K562 (cell line): Measurements from ENCODE around the gene RBP7. TPM values are rescaled to one million over a fixed set of nuclear protein-coding genes. Genes with fewer than 3 reads are reported as not detected.

Experiments used
- ATAC-seq: fragments of 200-7000 bp; cut with Tn5 transposase; 3 replicates; pipeline ENCODE4 v1.9.1; 2020; ENCODE audit warnings: moderate library complexity
- BruUV-seq: library from RNA; stranded (reverse); fragments of 400-500 nt; replicated peaks from 2 replicates; lab custom pipeline; 2021; lab: Mats Ljungman, UMichigan
- CTCF ChIA-PET: fragments of 300-600 bp; formaldehyde crosslinking; extraction: SDS; loops from one replicate; lab custom pipeline; 2021; ENCODE audit warnings: low intra/inter-chr PET ratio; lab: Yijun Ruan, JAX
- POLR2A ChIA-PET: fragments of 300-600, 350-650 bp; sonication (Branson Sonifier 250); formaldehyde crosslinking; extraction: SDS; loops from one replicate; lab custom pipeline; 2021; ENCODE audit warnings: antibody characterized with exemption, inconsistent platforms; lab: Yijun Ruan, JAX
- DNase-seq, 4 experiments: peaks; one replicate each; pipeline versions ENCODE4 v3.0.0 to v3.0.0-alpha.2; 2011 to 2018; ENCODE audit warnings: low spot score in 3 of 4, mixed read lengths in 3 of 4; ENCODE audit errors: extremely low read depth in 1 of 4
- FAIRE-seq: peaks from 2 replicates; lab custom pipeline; 2011; peaks lifted over from hg19 to GRCh38; lab: Jason Lieb, UNC
- H2AFZ ChIP-seq: 2 replicates; pipeline ENCODE4 v1.6.0; 2011; ENCODE audit warnings: low read depth, low read length, control low read depth, inconsistent platforms
- H3K27ac ChIP-seq: fragments of 200-600 bp; 3 replicates; pipeline ENCODE4 v1.8.0; 2011; ENCODE audit warnings: low read depth, mild to moderate bottlenecking, control low read depth, inconsistent platforms, low read length, moderate library complexity, mixed read lengths; ENCODE audit errors: extremely low read depth
- H3K27me3 ChIP-seq, 2 experiments: fragments of 300-600 bp in 1 of 2; 2 replicates in 1 of 2; 3 replicates in 1 of 2; pipeline versions ENCODE4 v1.6.0 to v1.8.0; 2011; ENCODE audit warnings: inconsistent platforms in 2 of 2, low read length in 2 of 2, mild to moderate bottlenecking in 1 of 2, mixed read lengths in 1 of 2, moderate library complexity in 1 of 2; ENCODE audit not compliant: control insufficient read depth in 2 of 2, insufficient read depth in 2 of 2
- H3K36me3 ChIP-seq: fragments of 300-600 bp; 3 replicates; pipeline ENCODE4 v1.8.0; 2011; ENCODE audit warnings: mild to moderate bottlenecking, low read length, inconsistent platforms; ENCODE audit not compliant: control insufficient read depth, insufficient read depth
- H3K4me1 ChIP-seq, 2 experiments: fragments of 200-600 bp in 1 of 2; replicated peaks in 1 of 2; 2 replicates in 1 of 2; 3 replicates in 1 of 2; pipeline versions ENCODE4 v1.5.1 to v1.8.0; 2011; ENCODE audit warnings: inconsistent platforms in 2 of 2, low read length in 2 of 2, mild to moderate bottlenecking in 1 of 2, mixed read lengths in 1 of 2, moderate library complexity in 1 of 2; ENCODE audit not compliant: control insufficient read depth in 2 of 2, insufficient read depth in 2 of 2
- H3K4me2 ChIP-seq: 2 replicates; pipeline ENCODE4 v1.6.1; 2011; ENCODE audit warnings: low read length, control low read depth, inconsistent platforms, mixed read lengths; ENCODE audit not compliant: insufficient read depth
- H3K4me3 ChIP-seq: fragments of 200-600 bp; sonication (generic), shearing (Covaris generic); 2 replicates; pipeline ENCODE4 v1.5.1; 2016; ENCODE audit warnings: control low read depth, inconsistent platforms
- H3K79me2 ChIP-seq: fragments of 200-600 bp; 3 replicates; pipeline ENCODE4 v1.8.0; 2011; ENCODE audit warnings: low read length, inconsistent platforms; ENCODE audit not compliant: control insufficient read depth, insufficient read depth
- H3K9ac ChIP-seq, 2 experiments: 2 replicates each; pipeline versions ENCODE4 v1.6.0 to v1.6.1; 2011; ENCODE audit warnings: low read depth in 2 of 2, low read length in 2 of 2, control low read depth in 1 of 2, inconsistent platforms in 1 of 2, mild to moderate bottlenecking in 1 of 2, mixed read lengths in 1 of 2; ENCODE audit not compliant: insufficient read depth in 1 of 2
- H3K9me1 ChIP-seq: one replicate; pipeline ENCODE4 v1.6.0; 2011; ENCODE audit warnings: inconsistent platforms, mild to moderate bottlenecking, low read length, moderate library complexity; ENCODE audit not compliant: control insufficient read depth, insufficient read depth
- H3K9me3 ChIP-seq: replicated peaks from 2 replicates; pipeline ENCODE4 v1.5.1; 2011; ENCODE audit warnings: low read depth, low read length, inconsistent platforms; ENCODE audit not compliant: control insufficient read depth, insufficient read depth
- H4K20me1 ChIP-seq: replicated peaks from 2 replicates; pipeline ENCODE4 v1.6.1; 2011; ENCODE audit warnings: low read length, inconsistent platforms, mixed read lengths; ENCODE audit not compliant: control insufficient read depth, insufficient read depth
- HNRNPLL ChIP-seq: fragments of 200-400 bp; formaldehyde crosslinking; IDR thresholded peaks from 2 replicates; pipeline ENCODE4 v1.6.1; 2017; ENCODE audit warnings: low read length, low read depth, mild to moderate bottlenecking; ENCODE audit not compliant: poor library complexity, severe bottlenecking
- HOXB6 ChIP-seq: fragments of 250-450 bp; sonication (Bioruptor Pico); IDR thresholded peaks from 2 replicates; pipeline ENCODE4 v1.5.1; 2022; ENCODE audit warnings: mild to moderate bottlenecking, borderline replicate concordance
- LEF1 ChIP-seq: fragments of 450-650 bp; IDR thresholded peaks from 2 replicates; pipeline ENCODE4 v1.6.1; 2016; ENCODE audit warnings: mild to moderate bottlenecking
- NR2C2 ChIP-seq, 2 experiments: fragments of 200-800 bp in 1 of 2; sonication (Bioruptor generic) in 1 of 2; sonication (generic) in 1 of 2; formaldehyde crosslinking in 1 of 2; IDR thresholded peaks; 2 replicates each; pipeline versions ENCODE4 v1.6.1 to v1.8.0; 2016 to 2022; ENCODE audit warnings: mild to moderate bottlenecking in 1 of 2, missing compliant biosample characterization in 1 of 2, missing genetic modification characterization in 1 of 2, missing genetic modification reagents in 1 of 2
- PHB ChIP-seq: fragments of 250-450 bp; sonication (Bioruptor Pico); IDR thresholded peaks from 2 replicates; pipeline ENCODE4 v1.5.0; 2021
- POLR3G ChIP-seq: IDR thresholded peaks from 2 replicates; pipeline ENCODE4 v1.6.1; 2011; ENCODE audit not compliant: insufficient read length, insufficient replicate concordance; ENCODE audit errors: extremely low read depth
- SMAD3 ChIP-seq: fragments of 450-650 bp; formaldehyde crosslinking; conservative IDR thresholded peaks from 2 replicates; pipeline ENCODE4 v1.4.0; 2020; ENCODE audit warnings: mild to moderate bottlenecking
- WGBS: fragments of 100-300 bp; shearing (Covaris generic); methylation state at CpG from one replicate; pipeline ENCODE4 v1.1.6; 2016; ENCODE audit warnings: low coverage, mixed read lengths; ENCODE audit not compliant: insufficient coverage; ENCODE audit errors: missing lambda C conversion rate; 5-methylcytosine and 5-hydroxymethylcytosine counted together
- in situ Hi-C: fragments of 300-500 bp; cut with MboI; formaldehyde crosslinking; loops from 4 replicates; pipeline ENCODE4 v1.15.0; 2018; ENCODE audit warnings: inconsistent platforms, mixed read lengths
- intact Hi-C: fragments of 100-400 bp; cut with micrococcal nuclease; formaldehyde crosslinking; loops from 2 replicates; pipeline ENCODE4 v1.14.2; 2022
- polyA plus RNA-seq, 8 experiments: library from polyadenylated mRNA; depleted of rRNA in 4 of 8; stranded (reverse) in 5 of 8; unstranded in 3 of 8; fragments of >200 nt; fragmentation: Nextera tagmentation in 2 of 8; fragmentation: Illumina TruSeq in 1 of 8; extraction: Ambion mirVana in 2 of 8; extraction: Trizol in 1 of 8; gene quantifications; 2 replicates each; pipeline versions ENCODE4 v1.2.1 to v1.2.3, GENCODE V29; 2011 to 2014; ENCODE audit warnings: inconsistent platforms in 1 of 8, missing spikeins in 1 of 8
- total RNA-seq, 7 experiments: library from RNA; depleted of rRNA in 6 of 7; stranded (reverse); fragments of >200 nt in 6 of 7; fragmentation: Illumina TruSeq in 2 of 7; extraction: Trizol in 2 of 7; gene quantifications; 2 replicates each; pipeline versions ENCODE4 v1.2.1 to v1.2.3, GENCODE V29; 2011 to 2021; ENCODE audit warnings: low replicate concordance in 1 of 7
- TF ChIP-seq, protein P1 (sequence below): fragments of 200-800 bp; sonication (Bioruptor generic); IDR thresholded peaks from 2 replicates; pipeline ENCODE4 v1.6.1; 2016; ENCODE audit warnings: missing genetic modification characterization, missing compliant biosample characterization

The RBP7 gene
- total and polyA plus RNA-seq, 9 of the 15 experiments (the other 6 are each of a cell fraction or from before 2014, with no cell fraction given): not detected

DNA sequence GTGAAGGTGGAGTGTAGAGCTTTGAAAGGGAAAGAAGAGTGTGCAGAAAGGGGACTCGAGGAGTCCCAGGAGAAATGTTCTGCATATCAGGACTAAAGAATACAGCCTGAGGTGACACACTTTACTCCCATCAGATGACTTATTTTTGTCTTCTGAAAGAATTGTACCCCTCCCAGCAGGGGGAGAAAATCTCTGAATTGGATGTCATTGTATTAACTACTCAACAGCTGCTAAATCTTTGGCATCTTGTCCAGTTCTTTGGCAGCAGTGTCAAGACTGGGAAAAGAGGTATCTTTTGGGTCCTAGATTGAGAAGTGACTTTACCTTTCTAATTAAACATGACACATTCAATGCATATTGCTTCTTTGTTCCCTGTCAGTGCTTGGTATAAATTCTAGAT lies 54.6 kb downstream of the RBP7 start:
- TF ChIP-seq PHB (CRISPR knock-in tag) (no peak), HNRNPLL (no peak), SMAD3 (CRISPR knock-in tag) (no peak), POLR3G (no peak)
- TF ChIP-seq, all 486 proteins: peak for 0
- 89% methylated on average over 1 of the region's 1 CpG for WGBS
- ATAC-seq (no peak), FAIRE-seq (no peak), DNase-seq (peak in 1 of 4 experiments; percentile 42)
- Histone ChIP-seq H3K79me2 (peaks cover 89% of the 10 kb centered on the region), H3K27ac (no peak overlapping the region), H3K9me3 (no peaks in the 10 kb centered on the region), H4K20me1 (peaks cover 9% of the 10 kb centered on the region), H2AFZ (no peak overlapping the region), H3K36me3 (peaks cover 58% of the 10 kb centered on the region), H3K4me2 (no peak overlapping the region), H3K9ac (no peak overlapping the region), H3K9me1 (no peaks in the 10 kb centered on the region), H3K4me3 (no peak overlapping the region), H3K4me1 (peaks cover 6 to 13% of the 10 kb centered on the region in 2 experiments; a peak in 4 of 5 replicates), H3K27me3 (no peaks in the 10 kb centered on the region)
- CTCF ChIA-PET: no interaction called here
- POLR2A ChIA-PET: interaction anchor here (0.5 kb wide), 1 partner anchor 8 kb away, joined by 3 read pairs; no protein-coding TSS in a partner anchor
- in situ Hi-C loops (no loop called here), intact Hi-C loops (no loop called here)
- BruUV-seq: no TSS peak

DNA sequence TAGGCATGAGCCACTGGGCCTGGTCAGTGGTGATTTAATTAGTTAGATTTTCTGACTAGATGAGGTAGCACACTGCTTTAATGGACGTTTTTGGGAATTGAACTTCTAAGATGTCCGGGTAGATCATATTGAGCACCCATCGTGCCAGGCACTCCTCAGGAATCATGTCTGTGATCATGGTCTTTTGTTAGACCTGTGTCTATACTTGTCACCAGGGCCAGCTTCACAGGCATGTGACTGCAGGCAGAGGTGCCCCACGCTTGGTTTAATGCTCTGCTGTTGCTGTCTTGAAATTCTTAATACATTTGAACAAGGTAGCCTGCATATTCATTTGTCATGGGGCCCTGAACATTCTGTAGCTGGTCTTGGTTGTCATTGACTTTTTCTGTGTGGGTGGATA lies 55.3 kb downstream of the RBP7 start:
- H3K27ac ChIP-seq: no peak overlapping the region
- H3K9me1 ChIP-seq: no peaks in the 10 kb centered on the region
- peaks cover 3 to 9% of the 10 kb centered on the region in 2 experiments; a peak in 4 of 5 replicates for H3K4me1 ChIP-seq
- H3K9me3 ChIP-seq: no peaks in the 10 kb centered on the region
- H3K36me3 ChIP-seq: peaks cover 52% of the 10 kb centered on the region
- ChIA-PET POLR2A (no interaction called here), CTCF (no interaction called here)
- no peak overlapping the region for H2AFZ ChIP-seq
- in situ Hi-C loops (no loop called here), intact Hi-C loops (no loop called here)
- ATAC-seq (no peak), FAIRE-seq (no peak), DNase-seq (no peak)
- H3K4me3 ChIP-seq: no peak overlapping the region
- TF ChIP-seq, protein P1, sequence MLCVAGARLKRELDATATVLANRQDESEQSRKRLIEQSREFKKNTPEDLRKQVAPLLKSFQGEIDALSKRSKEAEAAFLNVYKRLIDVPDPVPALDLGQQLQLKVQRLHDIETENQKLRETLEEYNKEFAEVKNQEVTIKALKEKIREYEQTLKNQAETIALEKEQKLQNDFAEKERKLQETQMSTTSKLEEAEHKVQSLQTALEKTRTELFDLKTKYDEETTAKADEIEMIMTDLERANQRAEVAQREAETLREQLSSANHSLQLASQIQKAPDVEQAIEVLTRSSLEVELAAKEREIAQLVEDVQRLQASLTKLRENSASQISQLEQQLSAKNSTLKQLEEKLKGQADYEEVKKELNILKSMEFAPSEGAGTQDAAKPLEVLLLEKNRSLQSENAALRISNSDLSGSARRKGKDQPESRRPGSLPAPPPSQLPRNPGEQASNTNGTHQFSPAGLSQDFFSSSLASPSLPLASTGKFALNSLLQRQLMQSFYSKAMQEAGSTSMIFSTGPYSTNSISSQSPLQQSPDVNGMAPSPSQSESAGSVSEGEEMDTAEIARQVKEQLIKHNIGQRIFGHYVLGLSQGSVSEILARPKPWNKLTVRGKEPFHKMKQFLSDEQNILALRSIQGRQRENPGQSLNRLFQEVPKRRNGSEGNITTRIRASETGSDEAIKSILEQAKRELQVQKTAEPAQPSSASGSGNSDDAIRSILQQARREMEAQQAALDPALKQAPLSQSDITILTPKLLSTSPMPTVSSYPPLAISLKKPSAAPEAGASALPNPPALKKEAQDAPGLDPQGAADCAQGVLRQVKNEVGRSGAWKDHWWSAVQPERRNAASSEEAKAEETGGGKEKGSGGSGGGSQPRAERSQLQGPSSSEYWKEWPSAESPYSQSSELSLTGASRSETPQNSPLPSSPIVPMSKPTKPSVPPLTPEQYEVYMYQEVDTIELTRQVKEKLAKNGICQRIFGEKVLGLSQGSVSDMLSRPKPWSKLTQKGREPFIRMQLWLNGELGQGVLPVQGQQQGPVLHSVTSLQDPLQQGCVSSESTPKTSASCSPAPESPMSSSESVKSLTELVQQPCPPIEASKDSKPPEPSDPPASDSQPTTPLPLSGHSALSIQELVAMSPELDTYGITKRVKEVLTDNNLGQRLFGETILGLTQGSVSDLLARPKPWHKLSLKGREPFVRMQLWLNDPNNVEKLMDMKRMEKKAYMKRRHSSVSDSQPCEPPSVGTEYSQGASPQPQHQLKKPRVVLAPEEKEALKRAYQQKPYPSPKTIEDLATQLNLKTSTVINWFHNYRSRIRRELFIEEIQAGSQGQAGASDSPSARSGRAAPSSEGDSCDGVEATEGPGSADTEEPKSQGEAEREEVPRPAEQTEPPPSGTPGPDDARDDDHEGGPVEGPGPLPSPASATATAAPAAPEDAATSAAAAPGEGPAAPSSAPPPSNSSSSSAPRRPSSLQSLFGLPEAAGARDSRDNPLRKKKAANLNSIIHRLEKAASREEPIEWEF: no peak
- no peak for TF ChIP-seq HOXB6 (CRISPR knock-in tag)
- no peak for TF ChIP-seq NR2C2 (CRISPR knock-in tag; IDR thresholded peaks at IDR 0.05)
- TF ChIP-seq NR2C2 (tag; IDR thresholded peaks at IDR 0.05): no peak
- TF ChIP-seq LEF1: no peak
- peaks cover 88% of the 10 kb centered on the region for H3K79me2 ChIP-seq
- WGBS: 79% methylated on average over 4 of the region's 4 CpGs
- no peaks in the 10 kb centered on the region for H3K27me3 ChIP-seq
- H4K20me1 ChIP-seq: peaks cover 5% of the 10 kb centered on the region
- H3K9ac ChIP-seq: no peak overlapping the region
- H3K4me2 ChIP-seq: no peak overlapping the region
- no TSS peak for BruUV-seq
